Psoas muscle (tissue), 8 donors: ENCODE measurements around the gene HAP1. TPM values are rescaled to one million over a fixed set of nuclear protein-coding genes. Genes with fewer than 3 reads are reported as not detected.
"Not testable (repeated sequence)": the region's sequence is repeated elsewhere in the genome, so short reads cannot be mapped to it uniquely, and the experiment has no call there.

Source experiments
- ATAC-seq, 4 donors: fragments of 200-7000 bp; cut with Tn5 transposase; one replicate each; pipeline ENCODE4 v1.9.1; 2020; ENCODE audit warnings: moderate library complexity in 3 of 4, mild to moderate bottlenecking in 2 of 4
- DNase-seq, 2 donors: peaks; one replicate each; pipeline ENCODE4 v3.0.0-alpha.2; 2020
- H3K27ac ChIP-seq: fragments of 200-600 bp; one replicate; pipeline ENCODE4 v1.8.0; 2022
- H3K27me3 ChIP-seq, 3 donors: fragments of 200-600 bp in 1 of 3; one replicate each; pipeline versions ENCODE4 v1.6.1 to v1.8.0; 2013 to 2022; ENCODE audit warnings: low read length in 2 of 3, mild to moderate bottlenecking in 2 of 3, moderate library complexity in 1 of 3; ENCODE audit not compliant: insufficient read depth in 3 of 3
- H3K36me3 ChIP-seq, 2 donors: fragments of 200-600 bp in 1 of 2; one replicate each; pipeline versions ENCODE4 v1.6.1 to v1.8.0; 2013 to 2022; ENCODE audit warnings: low read depth in 1 of 2, mild to moderate bottlenecking in 1 of 2, moderate library complexity in 1 of 2; ENCODE audit not compliant: insufficient read depth in 1 of 2
- H3K4me1 ChIP-seq: fragments of 200-600 bp; one replicate; pipeline ENCODE4 v1.8.0; 2022
- H3K4me3 ChIP-seq: fragments of 200-600 bp; one replicate; pipeline ENCODE4 v1.8.0; 2022; ENCODE audit warnings: mild to moderate bottlenecking
- H3K9me3 ChIP-seq: fragments of 200-600 bp; one replicate; pipeline ENCODE4 v1.8.0; 2022
- CTCF ChIP-seq: fragments of 200-600 bp; IDR thresholded peaks from one replicate; pipeline ENCODE4 v1.8.0; 2022; ENCODE audit warnings: antibody characterized with exemption
- WGBS, 3 donors: extraction: QIAGEN DNeasy Blood & Tissue Kit; methylation state at CpG; one replicate each; pipeline versions ENCODE4 v1.1.6 to v1.1.7; 2013; 5-methylcytosine and 5-hydroxymethylcytosine counted together
- intact Hi-C, 2 donors: fragments of 100-400 bp; cut with DNase I; formaldehyde crosslinking; loops; one replicate each; pipeline versions ENCODE4 v1.11.0 to v1.14.2; 2022
- polyA plus RNA-seq, 3 donors: library from polyadenylated mRNA; stranded (reverse); fragments of 200-250 nt; gene quantifications; one replicate each; pipeline ENCODE4 v1.2.3, GENCODE V29; 2013
- total RNA-seq, 4 donors: library from RNA; stranded (reverse); fragmentation: NEBNext Ultra II Directional in 2 of 4; extraction: Animal tissue kit (Norgen Biotek cat#: 25700) in 2 of 4; gene quantifications; one replicate each; pipeline versions ENCODE4 v1.2.1 to v1.2.4, GENCODE V29; 2021 to 2023
- donor health status: healthy with polysubstance abuse.
- donor health status: DM: no; HTN: no; CAD: no; lungs with moderate emphysema.
- donor health status: Bipolar disorder and iron deficiency.
- donor health status: healthy.
- donor health status: DM: yes; HTN: yes; CAD: no.
- donor health status: DM: no; HTN: no; CAD: no.
- donor health status: DM: no; HTN: no; CAD: no.
- donor health status: DM: yes; HTN: yes; CAD: no.

HAP1 gene
- total and polyA plus RNA-seq, 7 donors: under 0.01 to 0.14 (median 0.03) TPM; not detected in 2

DNA sequence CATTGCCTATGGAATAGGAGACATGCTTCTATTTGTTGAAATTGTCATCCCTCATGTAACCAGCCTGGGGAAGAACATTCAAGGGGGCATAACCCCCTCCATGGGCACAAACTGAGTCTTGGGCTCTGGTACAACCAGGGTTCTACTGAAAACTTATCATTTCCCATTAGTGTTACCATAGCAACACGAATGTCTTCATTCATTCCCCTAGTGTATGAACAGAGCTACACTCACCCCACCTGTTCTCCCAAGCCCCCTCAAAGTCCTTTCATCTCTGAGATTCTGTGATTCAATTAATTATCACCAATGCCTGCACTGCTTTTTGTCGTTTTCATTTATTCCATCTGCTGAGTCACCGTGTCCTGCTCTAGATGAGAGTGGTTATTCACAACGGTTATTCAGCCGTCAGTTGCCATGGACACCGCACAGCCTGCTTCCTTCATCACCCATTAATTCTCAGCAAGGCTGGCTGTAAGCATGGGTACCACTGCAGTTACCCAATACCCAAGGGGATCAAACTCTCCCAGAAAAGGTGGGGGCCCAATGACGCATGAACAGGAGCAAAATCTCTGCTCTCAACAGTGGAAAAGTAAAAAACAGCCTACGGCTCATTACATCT lies 23.9 kb downstream of the HAP1 start:
- no peaks in the 10 kb centered on the region for H3K4me1 ChIP-seq
- TF ChIP-seq CTCF: no peak
- no peak for ATAC-seq
- no peaks in the 10 kb centered on the region for H3K27me3 ChIP-seq
- no peak overlapping the region for H3K4me3 ChIP-seq
- no peak overlapping the region for H3K27ac ChIP-seq
- WGBS, 3 donors: 54 to 56% (median 55%) methylated on average over 8 of the region's 8 CpGs
- no peaks in the 10 kb centered on the region for H3K36me3 ChIP-seq
- no peaks in the 10 kb centered on the region for H3K9me3 ChIP-seq
- no peak for DNase-seq
- intact Hi-C loops: no loop called here

- Histone ChIP-seq H3K4me3 (no peak overlapping the region), H3K4me1 (no peaks in the 10 kb centered on the region), H3K27ac (no peak overlapping the region), H3K9me3 (no peaks in the 10 kb centered on the region), H3K27me3 (no peaks in the 10 kb centered on the region), H3K36me3 (no peaks in the 10 kb centered on the region)
- DNase-seq (no peak), ATAC-seq (no peak)
- no peak for TF ChIP-seq CTCF
- intact Hi-C loops: no loop called here
- 69 to 77% (median 75%) methylated on average over 10 of the region's 10 CpGs for WGBS, 3 donors
These were observed 26.4 kb downstream of the HAP1 start for GRCh38 chr17:41707803-41708669.

GRCh38 chr17:41705271-41705991 lies 29.0 kb downstream of the HAP1 start:
- ATAC-seq (peak in 2 of 4 donors; percentile 15 to 19), DNase-seq (no peak)
- Histone ChIP-seq H3K4me3 (no peak overlapping the region), H3K27me3 (no peaks in the 10 kb centered on the region), H3K4me1 (no peaks in the 10 kb centered on the region), H3K27ac (no peak overlapping the region), H3K9me3 (no peaks in the 10 kb centered on the region), H3K36me3 (no peaks in the 10 kb centered on the region)
- TF ChIP-seq CTCF: no peak
- intact Hi-C loops: no loop called here
- 64 to 67% (median 65%) methylated on average over 13 of the region's 13 CpGs for WGBS, 3 donors

DNA sequence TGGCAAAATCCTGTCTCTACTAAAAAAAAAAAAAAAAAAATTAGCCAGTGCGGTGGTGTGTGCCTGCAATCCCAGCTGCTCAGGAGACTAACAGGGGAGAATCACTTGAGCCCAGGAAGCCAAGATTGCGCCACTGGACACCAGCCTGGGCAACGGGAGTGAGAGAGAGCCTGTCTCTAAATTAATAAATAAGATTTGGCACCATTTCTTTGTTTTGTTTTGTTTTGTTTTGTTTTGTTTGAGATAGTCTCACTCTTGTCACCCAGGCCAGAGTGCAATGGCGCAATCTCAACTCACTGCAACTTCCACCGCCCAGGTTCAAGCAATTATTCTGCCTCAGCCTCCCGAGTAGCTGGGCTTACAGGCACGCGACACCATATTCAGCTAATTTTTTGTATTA lies 31.7 kb downstream of the HAP1 start:
- Histone ChIP-seq H3K4me1 (peaks cover 3% of the 10 kb centered on the region), H3K36me3 (no peaks in the 10 kb centered on the region), H3K27ac (no peak overlapping the region), H3K4me3 (no peak overlapping the region), H3K9me3 (no peaks in the 10 kb centered on the region), H3K27me3 (no peaks in the 10 kb centered on the region)
- TF ChIP-seq CTCF: no peak
- intact Hi-C loops: no loop called here
- DNase-seq (no peak), ATAC-seq (no peak)
- WGBS, 3 donors: 72 to 85% (median 73%) methylated on average over 8 of the region's 8 CpGs

DNA sequence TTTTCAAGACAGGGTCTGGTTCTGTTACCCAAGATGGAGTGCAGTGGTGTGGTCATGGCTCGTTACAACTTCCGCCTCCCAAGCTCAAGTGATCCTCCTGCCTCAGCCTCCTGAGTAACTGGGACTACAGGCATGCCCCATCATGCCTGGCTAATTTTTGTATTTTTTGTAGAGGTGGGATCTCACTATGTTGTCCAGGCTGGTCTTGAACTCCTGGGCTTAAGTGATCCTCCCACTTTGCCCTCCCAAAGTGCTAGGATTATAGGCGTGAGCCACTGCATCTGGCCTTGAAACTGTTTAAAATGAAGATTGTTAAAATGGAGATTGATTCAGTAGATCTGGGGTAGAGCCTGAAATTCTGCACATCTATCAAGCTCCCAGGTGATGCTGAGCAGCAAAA lies 33.6 kb downstream of the HAP1 start:
- 88 to 92% (median 89%) methylated on average over 3 of the region's 3 CpGs for WGBS, 3 donors
- DNase-seq, H3K36me3 ChIP-seq: not testable (repeated sequence)

More for the DNA sequence above, 33.6 kb downstream of the HAP1 start:
- H3K9me3 ChIP-seq, H3K27me3 ChIP-seq, H3K27ac ChIP-seq, H3K4me3 ChIP-seq, ATAC-seq, intact Hi-C loops: not testable (repeated sequence)
- H3K4me1 ChIP-seq: peaks cover 21% of the 10 kb centered on the region
